ENCODE measurements around the gene UST. TPM values are rescaled to one million over a fixed set of nuclear protein-coding genes. Genes with fewer than 3 reads are reported as not detected.
"Not testable (repeated sequence)": the region's sequence is repeated elsewhere in the genome, so short reads cannot be mapped to it uniquely, and the experiment has no call there.

The UST gene
- total RNA-seq, 1 donor from 2014 or later: under 0.01 TPM

- DNase-seq (ENCODE audit: low read depth in 2 of 2): no peak
These were observed 19.3 kb downstream of the UST start for GRCh38 chr6:148765898-148766808.

- DNase-seq (ENCODE audit: low read depth in 2 of 2): no peak
These were observed 21.9 kb downstream of the UST start for GRCh38 chr6:148768646-148769270.

GRCh38 chr6:148769304-148769968 lies 22.6 kb downstream of the UST start:
- no peak for DNase-seq (ENCODE audit: low read depth in 2 of 2)

GRCh38 chr6:148770408-148771211 lies 23.8 kb downstream of the UST start:
- DNase-seq (ENCODE audit: low read depth in 2 of 2): no peak

GRCh38 chr6:148771212-148771601 lies 24.4 kb downstream of the UST start:
- DNase-seq (ENCODE audit: low read depth in 2 of 2): no peak

- no peak for DNase-seq (ENCODE audit: low read depth in 2 of 2)
These were observed 25.2 kb downstream of the UST start for GRCh38 chr6:148771896-148772554.

GRCh38 chr6:148775161-148775560 lies 28.3 kb downstream of the UST start:
- no peak for DNase-seq (ENCODE audit: low read depth in 2 of 2)

GRCh38 chr6:148776321-148777308 lies 29.8 kb downstream of the UST start:
- DNase-seq (ENCODE audit: low read depth in 2 of 2): peak in 1 of 2 donors; percentile 25

GRCh38 chr6:148779142-148779562 lies 32.3 kb downstream of the UST start:
- no peak for DNase-seq (ENCODE audit: low read depth in 2 of 2)

GRCh38 chr6:148780423-148780822 lies 33.6 kb downstream of the UST start:
- not testable (repeated sequence) for DNase-seq (ENCODE audit: low read depth in 2 of 2)

- DNase-seq (ENCODE audit: low read depth in 2 of 2): no peak
These were observed 34.1 kb downstream of the UST start for GRCh38 chr6:148780918-148781436.

GRCh38 chr6:148789948-148790347 lies 43.1 kb downstream of the UST start:
- no peak for DNase-seq (ENCODE audit: low read depth in 2 of 2)

- no peak for DNase-seq (ENCODE audit: low read depth in 2 of 2)
These were observed 43.6 kb downstream of the UST start for GRCh38 chr6:148790404-148790803.

- DNase-seq (ENCODE audit: low read depth in 2 of 2): no peak
These were observed 44.0 kb downstream of the UST start for GRCh38 chr6:148790817-148791216.

GRCh38 chr6:148791372-148791771 lies 44.5 kb downstream of the UST start:
- DNase-seq (ENCODE audit: low read depth in 2 of 2): no peak

GRCh38 chr6:148793721-148794120 lies 46.9 kb downstream of the UST start:
- DNase-seq (ENCODE audit: low read depth in 2 of 2): no peak

- no peak for DNase-seq (ENCODE audit: low read depth in 2 of 2)
These were observed 48.0 kb downstream of the UST start for GRCh38 chr6:148794797-148795196.

- DNase-seq (ENCODE audit: low read depth in 2 of 2): no peak
These were observed 48.7 kb downstream of the UST start for GRCh38 chr6:148795563-148795962.

- no peak for DNase-seq (ENCODE audit: low read depth in 2 of 2)
These were observed 52.8 kb downstream of the UST start for GRCh38 chr6:148799647-148800046.
